Amniotic stem cell (primary cell): ENCODE results near the gene AOAH.
"Not testable (repeated sequence)": the region's sequence is repeated elsewhere in the genome, so short reads cannot be mapped to it uniquely, and the experiment has no call there.

ENCODE experiments used
- DNase-seq: peaks from one replicate; lab custom pipeline; 2025; lab: John Stamatoyannopoulos, UW

Gene AOAH

GRCh38 chr7:36469236-36469635, 255.1 kb downstream of the AOAH start:
- no peak for DNase-seq

- DNase-seq: no peak
Measured at GRCh38 chr7:36468370-36469101, 255.8 kb downstream of the AOAH start.

GRCh38 chr7:36466001-36466400, 258.3 kb downstream of the AOAH start:
- not testable (repeated sequence) for DNase-seq

- no peak for DNase-seq
Measured at GRCh38 chr7:36464271-36464670, 260.0 kb downstream of the AOAH start.
